CD4-positive, alpha-beta T cell treated with Interleukin-1 beta for 1 hour (primary cell): ENCODE data around the gene C1QTNF1.
A peak's percentile ranks its signal among the peaks of the same experiment; 100 is the strongest.
"Not testable (repeated sequence)": the region's sequence is repeated elsewhere in the genome, so short reads cannot be mapped to it uniquely, and the experiment has no call there.

Experiments used
- DNase-seq, 2 donors: peaks; one replicate each; pipeline ENCODE4 v3.0.0-alpha.2; 2020 to 2022

Gene C1QTNF1

DNA sequence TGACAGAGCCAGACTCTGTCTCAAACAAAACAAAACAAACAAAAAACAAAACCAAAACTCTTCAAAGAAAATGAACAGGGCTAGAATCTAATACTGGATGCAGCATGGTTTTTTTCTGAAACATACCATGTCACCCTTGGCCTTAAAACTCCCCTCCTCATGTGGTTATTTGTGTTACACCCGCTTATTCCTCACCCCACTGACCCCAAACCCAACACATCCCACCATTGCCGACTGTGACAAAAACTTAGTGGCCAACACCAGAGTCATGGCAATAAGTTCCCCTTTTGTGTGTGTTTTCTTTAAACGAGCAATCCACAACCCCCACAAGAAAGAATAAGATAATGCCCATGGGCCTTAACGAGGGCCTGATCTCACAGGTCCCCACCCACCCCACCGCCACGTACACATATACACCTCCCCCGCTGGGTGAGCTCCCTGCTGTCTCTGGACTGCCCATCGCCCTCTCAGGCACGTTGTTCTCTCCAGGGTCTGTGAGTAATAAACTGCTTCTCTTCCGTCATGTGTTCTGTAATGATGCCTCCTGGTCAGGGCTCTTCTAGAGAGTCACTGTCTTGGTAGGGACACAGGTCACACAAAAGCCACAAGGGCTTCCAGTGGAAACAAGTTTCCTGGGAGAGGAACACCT, 33.9 kb downstream of the C1QTNF1 start:
- DNase-seq = no peak

DNA sequence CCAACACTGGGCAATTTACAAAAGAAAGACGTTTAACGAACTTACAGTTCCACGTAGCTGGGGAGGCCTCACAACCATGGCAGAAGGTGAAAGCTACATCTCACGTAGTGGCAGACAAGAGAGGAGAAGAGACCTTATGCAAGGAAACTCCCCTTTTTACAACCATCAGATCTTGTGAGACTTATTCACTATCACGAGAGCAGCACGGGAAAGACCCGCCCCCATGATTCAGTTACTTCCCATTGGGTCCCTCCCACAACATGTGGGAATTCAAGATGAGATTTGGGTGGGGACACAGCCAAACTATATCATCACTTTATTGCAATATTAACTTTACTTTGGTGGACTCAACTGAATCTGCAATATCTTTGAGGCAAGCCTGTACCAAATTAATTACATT, 38.7 kb downstream of the C1QTNF1 start:
- DNase-seq = no peak

DNA sequence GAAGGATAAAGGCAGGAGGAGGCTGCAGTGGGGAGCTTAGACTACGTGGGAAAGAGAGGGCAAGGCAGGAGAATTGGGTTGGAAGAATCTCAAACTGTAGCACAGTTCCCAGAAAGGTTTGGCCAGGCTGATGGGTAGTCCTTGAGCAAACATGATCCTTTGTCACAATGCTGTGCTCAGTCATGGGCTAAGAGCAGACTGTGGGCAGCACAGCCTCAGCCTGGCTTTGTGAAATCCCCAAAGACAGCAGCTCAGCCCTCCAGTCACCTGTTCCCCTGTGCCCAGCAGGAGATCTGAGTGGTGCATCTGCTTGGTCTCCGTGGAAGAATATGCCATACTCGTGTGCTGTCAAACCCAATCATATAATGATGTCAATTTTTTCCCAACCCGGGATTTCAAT, 40.1 kb downstream of the C1QTNF1 start:
- DNase-seq = no peak

DNA sequence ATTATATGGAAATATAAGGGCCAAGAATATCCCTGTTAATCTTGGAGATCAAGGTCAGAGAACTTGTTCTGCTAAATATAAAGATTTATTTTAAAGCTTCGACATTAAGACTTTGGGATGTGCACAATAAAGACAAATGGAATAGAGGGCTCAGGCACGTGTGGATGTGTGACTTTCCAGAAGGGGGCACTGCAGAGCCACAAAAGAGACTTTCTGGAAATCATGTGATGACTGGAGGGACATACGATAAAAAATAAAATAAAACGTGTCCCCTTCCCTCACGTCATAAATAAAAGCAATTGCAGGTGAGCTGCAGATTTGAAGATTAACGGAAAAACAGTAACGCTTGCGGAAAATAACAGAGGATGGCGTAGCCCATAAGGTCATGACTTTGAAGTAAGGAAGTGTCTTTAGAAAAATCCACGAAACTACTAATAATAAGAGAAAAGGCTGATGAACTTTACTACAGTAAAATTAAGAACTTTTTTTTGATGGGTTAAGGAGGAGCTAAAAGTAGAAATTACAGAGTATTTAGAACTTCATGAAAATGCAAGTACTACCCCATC, 41.2 kb downstream of the C1QTNF1 start:
- DNase-seq = peak; percentile 55 to 73

DNA sequence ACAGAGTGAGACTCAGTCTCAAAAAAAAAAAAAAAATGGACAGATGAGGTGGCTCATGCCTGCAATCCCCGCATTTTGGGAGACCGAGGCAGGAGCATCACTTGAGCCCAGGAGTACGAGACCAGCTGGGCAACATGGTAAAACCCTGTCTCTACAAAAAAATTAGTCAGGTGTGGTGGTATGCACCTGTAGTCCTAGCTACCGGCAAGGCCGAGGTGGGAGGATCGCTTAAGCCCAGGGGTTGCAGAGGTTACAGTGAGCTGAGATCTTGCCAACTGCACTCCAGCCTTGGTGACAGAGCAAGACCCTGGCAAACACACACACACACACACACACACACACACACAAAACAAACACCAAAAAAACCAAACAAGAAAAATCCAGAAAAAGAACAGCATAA, 43.0 kb downstream of the C1QTNF1 start:
- no peak for DNase-seq

DNA sequence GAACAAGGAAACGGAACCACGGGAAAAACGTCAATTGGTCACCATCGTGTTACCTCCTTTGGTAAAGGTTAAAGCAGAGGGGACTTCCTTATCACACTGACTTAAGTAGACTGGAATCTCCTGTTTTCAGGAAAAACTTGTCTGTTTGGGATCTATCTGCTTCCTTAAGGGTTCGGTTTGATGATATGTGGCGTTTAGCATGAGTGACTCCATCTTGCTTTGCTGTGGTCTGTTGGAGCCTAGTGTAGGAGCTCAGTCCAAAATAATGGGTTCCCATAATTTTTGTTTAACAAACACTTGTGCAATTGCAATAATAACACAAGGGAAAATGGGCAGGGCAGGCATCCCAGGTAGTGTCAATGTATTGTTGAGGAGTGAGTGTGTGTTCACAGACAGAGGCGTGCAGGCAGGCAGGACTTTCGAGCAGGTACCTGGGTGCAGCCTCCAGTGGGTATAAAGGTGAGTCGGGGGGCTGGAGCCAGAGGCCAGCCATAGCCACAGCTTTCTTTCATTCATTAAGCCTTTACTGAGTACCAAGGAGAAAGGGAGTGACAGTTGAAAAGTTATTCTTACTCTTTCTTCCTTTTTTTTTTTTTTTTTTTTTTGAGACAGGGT, 46.4 kb downstream of the C1QTNF1 start:
- no peak for DNase-seq

DNA sequence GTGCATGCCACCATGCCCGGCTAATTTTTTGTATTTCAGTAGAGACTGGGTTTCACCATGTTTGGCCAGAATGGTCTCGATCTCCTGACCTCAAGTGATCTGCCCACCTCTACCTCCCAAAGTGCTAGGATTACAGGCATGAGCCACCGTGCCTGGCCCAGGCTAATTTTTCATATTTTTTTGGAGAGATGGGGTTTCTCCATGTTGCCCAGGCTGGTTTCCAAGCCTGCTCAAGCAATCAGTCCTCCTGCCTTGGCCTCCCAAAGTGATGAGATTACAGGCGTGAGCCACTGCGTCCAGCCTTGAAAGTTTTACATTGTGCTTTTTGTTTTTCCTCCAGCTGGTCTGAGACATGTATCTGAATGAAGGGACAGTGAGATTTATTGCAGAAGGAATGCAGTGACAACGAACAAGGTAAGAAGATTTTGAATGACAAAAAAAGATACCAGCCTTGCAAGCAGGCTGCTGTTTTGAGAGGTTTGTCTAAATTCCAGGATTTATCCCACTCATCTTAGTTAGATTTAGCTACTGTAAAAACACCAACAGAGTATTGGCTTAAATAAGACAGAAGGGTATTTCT, 47.3 kb downstream of the C1QTNF1 start:
- no peak for DNase-seq

DNA sequence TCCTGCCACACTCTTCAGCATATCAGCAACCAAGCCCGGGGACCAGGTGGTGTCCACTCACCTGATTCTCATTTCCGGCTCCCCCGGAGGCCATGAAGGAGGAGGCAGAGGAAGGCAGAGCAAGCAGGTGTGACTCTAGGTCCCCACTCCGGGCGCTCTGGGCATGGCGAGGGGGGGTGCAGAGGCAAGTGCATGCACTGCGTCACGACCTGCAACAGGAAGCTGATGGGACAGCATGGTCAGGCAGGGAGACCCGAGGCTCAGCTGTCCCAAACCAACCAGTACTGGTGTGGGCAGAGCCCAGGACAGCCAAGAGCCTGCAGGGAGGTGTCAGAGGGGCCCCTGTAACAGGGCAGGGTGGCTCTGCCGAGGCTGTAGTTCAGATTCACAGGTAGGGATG, 48.6 kb downstream of the C1QTNF1 start:
- DNase-seq = no peak

DNA sequence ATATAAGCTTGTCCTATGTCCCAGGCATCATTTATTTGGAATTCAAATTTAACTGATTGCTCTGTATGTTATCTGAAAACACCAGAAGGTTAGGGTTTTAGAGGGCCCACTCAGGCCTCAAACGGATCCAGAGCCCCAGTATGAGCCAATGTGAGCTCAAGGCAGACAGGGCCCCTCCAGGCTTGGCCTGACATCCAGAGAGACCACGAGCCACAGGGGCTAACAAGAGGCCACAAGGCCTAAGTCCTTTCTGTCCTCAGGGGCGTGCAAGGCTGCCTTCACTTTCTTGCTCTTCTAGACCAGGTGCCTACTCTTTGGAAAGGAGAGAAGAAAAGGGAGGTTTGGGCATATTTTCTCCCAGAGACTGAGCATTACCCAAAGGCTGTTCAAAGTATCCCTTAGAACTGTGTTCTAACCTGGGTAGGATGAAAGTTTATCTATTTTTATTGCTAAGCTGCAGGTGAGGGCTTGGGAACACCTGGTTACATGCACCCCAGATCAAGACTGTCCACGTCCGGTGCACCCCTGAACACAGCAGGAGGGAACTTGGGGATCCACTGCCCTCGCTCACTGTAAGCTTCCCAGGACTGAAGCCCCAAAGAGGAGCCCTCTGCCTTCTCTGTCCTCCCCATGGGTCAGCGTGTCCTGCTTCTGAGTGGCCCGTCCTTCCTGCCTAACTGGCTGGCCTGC, 49.2 kb downstream of the C1QTNF1 start:
- no peak for DNase-seq

DNA sequence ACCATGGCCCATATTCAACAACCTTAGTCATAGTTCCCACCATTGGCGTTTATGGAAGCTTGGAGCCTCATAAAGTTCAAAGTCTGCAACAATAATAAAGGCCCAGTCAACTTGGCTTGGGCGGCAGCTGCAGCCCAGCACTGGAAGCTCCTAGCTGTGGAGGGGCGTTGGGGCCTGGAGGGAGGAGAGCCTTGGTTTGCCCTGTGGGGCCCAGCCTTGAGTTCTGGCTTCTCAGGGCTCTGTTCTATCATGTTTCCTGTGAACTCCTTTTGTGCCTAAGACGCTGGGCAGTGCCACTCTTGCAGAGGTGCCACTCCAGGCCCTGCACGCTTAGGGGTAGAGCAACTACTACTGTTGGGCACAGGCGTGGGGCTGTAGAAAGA, 49.7 kb downstream of the C1QTNF1 start:
- DNase-seq = no peak

DNA sequence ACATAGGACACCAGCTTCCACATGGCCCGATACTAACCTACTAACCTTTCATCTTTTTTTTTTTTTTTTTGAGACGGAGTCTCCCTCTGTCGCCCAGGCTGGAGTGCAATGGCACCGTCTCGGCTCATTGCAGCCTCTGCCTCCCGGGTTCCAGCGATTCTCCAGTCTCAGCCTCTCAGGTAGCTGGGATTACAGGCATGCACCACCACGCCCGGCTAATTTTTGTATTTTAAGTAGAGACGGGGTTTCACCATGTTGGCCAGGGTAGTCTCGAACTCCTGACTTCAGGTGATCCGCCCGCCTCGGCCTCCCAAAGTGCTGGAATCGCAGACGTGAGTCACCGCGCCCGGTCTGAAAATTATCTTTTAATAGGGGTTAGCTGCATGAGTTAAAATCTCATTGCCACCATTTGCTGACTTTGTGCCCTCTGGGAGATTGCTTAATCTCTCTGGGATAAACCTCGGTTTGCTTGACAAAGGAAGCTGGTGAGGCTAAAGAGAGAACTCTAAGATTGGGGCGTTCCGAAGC, 50.2 kb downstream of the C1QTNF1 start:
- not testable (repeated sequence) for DNase-seq

DNA sequence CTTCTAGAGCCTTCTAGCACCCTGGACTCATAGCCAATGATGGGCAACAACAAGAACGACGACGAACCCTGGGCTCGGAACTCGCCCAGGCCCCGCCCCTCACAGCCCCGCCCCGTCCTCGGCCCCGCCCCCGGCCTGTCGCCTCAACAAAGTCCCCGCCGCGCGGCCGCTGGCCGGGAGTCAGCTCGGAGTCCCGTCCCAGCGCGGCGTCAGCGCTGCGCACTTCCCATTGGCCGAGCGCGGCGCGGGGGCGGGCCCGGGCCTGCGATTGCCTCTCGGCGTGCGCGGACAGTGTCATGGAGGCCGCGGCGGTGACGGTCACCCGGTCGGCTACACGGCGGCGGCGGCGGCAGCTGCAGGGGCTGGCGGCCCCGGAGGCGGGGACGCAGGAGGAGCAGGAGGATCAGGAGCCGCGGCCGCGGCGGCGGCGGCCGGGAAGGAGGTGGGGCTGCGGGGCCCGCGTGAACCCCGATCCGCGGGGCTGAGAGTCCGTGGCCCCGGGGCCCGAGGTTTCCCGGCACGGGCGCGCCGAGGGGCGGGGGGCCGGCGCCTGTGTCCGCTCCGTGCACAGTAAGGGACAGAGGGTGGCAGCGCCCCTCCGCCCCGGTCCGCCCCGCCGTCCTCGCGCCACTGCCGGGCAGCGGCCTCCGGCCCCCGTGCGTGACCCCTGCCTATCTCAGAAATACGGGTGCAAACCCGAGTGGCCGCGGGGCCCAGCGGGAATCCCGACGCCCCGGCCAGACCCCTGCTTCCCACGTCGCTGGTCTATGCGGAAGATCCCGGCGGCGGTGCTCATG, 50.9 kb downstream of the C1QTNF1 start, which contains the start of gene ENGASE:
TSS of gene ENGASE (plus strand) at position 176 of the 797 bp plus-strand sequence. CDS start at position 297, 121 bp downstream.
- DNase-seq = peak; percentile 95

DNA sequence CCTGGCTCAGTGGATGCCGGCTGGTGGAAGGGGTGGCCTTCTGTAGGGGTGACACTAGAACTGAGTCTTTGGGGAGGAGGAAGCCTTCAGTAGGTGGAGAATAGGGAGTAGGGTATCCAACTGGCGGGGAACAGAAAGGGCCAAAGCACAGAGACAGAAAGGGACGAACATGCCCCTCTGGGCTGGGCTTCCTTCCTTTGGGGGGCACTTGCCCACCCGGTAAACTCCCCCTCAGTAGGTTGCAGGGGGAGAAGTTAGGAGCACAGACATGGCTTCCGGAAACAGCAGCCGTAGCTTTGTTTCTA, 51.4 kb downstream of the C1QTNF1 start:
- peak in 1 of 2 donors; percentile 21 for DNase-seq

DNA sequence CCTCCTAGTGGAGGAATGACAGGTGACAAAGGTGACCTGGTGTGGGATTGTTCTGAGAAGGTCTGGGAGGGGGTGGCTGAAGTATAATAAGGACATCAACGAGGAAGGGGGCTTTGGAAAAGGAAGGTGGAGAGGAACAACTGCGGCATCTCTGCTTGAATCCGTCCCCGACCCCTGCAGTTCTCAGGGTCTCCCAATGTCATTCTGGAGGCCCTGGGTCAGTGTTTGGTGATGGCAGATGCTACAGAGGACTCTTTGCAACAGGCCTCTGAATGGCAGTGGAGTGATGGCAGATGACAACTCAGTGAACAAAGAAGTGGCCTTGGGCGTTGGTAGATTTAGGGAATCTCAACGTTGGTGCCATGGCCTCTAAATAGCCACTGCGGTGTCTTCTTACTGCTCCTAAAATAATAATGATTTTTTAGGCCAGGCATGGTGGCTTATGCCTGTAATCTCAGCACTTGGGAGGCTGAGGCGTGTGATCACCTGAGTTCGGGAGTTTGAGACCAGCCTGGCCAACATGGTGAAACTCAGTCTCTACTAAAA, 52.0 kb downstream of the C1QTNF1 start:
- DNase-seq = no peak

DNA sequence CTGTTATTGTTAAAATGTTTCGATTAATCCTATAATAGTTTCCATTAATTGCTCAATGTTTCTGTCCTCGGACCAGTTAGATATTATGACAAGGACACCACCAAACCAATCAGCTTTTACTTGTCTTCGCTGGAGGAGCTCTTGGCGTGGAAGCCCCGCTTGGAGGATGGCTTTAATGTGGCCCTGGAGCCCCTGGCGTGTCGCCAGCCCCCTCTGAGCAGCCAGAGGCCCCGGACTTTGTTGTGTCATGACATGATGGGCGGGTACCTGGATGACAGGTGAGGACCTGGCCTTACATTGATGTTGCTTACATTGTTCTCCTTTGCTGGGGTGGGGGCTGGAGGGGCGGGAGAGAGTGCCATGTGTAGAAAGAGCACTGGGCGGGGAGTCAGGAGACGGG, 53.6 kb downstream of the C1QTNF1 start:
- DNase-seq = no peak

DNA sequence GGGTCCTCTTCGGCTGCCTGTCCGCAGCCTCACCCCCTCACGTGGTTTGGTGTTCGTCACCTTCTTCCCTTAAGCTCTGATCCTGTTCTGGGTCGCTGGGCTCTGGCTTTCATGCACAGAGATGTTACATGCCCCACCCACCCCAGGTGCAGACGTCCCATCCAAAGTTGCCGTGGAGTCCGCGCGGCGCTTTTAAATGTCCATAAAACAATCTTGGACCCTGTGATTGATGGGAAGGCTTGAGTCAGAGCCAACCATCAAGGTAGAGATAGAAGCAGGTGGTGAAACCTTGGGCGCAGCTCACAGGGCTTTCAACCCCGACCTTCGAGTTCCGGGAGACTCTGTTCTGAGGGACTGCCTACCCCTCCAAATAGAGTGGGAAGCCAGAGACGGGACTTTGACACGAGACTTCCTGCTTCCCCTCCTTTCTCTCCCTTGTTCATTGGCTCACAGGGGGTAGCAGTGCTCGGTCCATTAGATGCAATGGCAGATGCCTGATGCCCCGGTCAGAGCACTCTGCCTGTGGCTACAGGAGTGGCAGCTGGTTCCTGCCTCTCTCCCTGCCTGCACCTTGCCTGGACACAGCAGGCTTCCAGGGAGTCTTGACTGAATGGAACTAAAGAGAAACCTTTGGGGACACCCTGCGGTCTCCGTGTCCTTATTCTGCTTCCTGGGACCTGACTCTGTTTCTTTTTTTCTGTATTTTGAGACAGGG, 54.7 kb downstream of the C1QTNF1 start:
- DNase-seq = no peak

DNA sequence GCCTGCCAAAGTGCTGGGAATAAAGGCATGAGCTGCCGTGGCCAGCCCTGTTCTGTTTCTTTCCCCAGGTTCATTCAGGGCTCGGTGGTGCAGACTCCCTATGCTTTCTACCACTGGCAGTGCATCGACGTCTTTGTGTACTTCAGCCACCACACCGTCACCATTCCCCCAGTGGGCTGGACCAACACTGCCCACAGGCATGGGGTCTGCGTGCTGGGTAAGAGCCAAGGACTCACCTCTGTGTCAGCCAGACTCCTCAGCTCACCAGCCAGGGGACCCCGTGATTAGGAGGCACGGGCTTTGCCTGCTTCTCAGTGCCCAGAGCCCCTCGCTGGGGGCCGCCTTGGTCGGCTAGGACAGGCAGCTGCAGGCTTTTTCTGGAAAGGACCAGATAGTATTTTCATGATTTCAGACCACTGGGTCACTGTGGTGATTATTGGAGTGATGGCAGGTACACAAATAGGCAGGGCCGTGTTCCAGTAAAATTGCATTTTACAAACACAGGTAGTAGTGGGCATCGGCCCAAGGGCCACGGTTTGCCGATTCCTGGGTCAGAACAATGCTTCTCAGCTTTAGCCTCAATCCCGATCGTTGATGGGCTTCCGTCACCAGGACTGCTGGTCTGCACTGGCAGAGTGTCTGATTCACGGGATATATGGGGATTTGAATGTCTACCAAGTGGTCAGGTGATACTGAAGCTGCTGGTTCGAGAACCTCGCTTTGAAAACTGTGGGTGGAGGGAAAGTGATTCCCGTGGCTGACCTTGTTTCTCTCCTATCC, 55.6 kb downstream of the C1QTNF1 start:
- no peak for DNase-seq

DNA sequence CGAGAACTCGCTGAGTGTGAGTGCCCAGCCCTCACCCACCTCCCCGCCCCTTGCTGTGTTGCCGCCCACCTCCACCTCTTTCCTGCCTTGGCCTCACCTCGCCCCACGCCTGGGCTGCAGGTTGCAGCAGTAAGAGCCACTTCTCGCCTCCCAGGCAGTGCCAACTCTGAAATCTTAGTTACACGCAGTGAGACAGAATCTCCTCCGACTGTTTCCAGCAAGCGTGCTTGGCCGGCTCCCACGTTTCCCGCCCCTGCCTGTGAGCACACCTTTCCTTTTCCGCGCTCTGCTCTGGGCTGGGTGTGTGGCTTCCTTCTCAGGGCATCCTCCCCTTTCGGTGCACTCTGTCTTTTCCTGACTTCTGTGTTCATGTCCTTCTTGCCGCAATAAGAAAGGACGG, 56.4 kb downstream of the C1QTNF1 start:
- DNase-seq = no peak

DNA sequence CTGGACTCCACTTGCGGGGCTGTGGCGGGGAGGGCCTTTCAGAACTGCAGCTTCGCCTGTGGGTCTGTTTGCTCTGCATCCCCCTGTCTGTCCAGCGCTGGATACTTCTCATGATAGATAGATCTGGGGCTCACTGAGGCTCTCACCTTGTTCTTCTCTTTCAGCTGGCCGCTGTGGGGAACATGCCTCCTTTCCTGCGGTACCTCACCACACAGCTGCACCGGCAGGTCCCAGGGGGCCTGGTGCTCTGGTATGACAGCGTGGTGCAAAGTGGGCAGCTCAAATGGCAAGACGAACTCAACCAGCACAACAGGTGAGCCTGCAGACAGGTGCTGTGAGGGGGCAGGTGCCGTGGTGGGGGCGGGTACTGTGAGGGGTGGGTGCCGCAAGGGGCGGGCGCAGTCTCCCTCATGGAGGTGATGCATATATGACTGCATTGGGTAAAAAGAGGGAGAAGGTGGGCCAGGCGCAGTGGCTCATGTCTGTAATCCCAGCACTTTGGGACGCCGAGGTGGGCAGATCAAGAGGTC, 56.9 kb downstream of the C1QTNF1 start:
- DNase-seq = no peak

DNA sequence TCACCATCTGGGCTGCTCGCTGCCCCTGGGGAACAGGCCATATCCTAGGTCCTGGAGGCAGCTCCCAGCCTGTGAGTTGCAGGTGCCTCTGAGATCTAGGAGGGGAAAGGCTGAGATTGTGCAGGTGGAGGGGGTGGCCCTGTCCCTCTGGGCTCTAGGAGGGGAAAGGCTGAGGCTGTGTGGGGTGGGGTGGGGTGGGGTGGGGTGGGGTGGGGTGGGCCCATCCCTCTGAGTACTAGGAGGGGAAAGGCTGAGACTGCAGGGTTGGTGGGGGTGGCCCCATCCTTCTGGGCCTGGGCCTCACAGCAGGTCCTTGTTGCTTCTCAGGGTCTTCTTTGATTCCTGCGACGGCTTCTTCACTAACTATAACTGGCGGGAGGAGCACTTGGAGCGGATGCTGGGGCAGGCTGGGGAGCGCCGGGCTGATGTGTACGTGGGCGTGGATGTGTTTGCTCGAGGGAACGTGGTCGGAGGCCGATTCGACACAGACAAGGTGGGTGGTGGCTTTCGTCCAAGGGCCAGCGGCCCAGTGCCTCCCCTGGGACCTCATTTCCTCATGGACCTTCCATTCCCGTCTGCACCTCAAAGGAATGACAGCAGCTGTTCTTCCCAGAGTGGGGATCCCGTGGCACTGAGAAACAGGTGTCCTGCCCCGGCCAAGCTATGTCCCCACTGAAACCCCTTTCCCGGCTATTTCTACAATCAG, 57.8 kb downstream of the C1QTNF1 start:
- DNase-seq = no peak
